Smooth muscle cell (in vitro differentiated cells): ENCODE results near the gene AHCYL2. TPM values are rescaled to one million over a fixed set of nuclear protein-coding genes. Genes with fewer than 3 reads are reported as not detected.

ENCODE experiments used
- DNase-seq: peaks from one replicate; lab custom pipeline; 2025; ENCODE audit not compliant: unreplicated experiment; lab: John Stamatoyannopoulos, UW
- H2AFZ ChIP-seq: fragments of 200-600 bp; sonication (generic); 2 replicates; pipeline ENCODE4 v1.6.0; 2016; ENCODE audit warnings: antibody characterized with exemption, low read depth, mild to moderate bottlenecking
- H3F3A ChIP-seq: fragments of 200-600 bp; sonication (generic); 2 replicates; pipeline ENCODE4 v1.6.0; 2017; ENCODE audit warnings: antibody characterized with exemption, low read depth
- H3K27ac ChIP-seq: fragments of 200-600 bp; sonication (generic); 2 replicates; pipeline ENCODE4 v1.5.1; 2016; ENCODE audit warnings: low read depth, mild to moderate bottlenecking
- H3K27me3 ChIP-seq: fragments of 200-600 bp; sonication (generic); 2 replicates; pipeline ENCODE4 v1.6.1; 2016; ENCODE audit warnings: low read depth, mild to moderate bottlenecking
- H3K36me3 ChIP-seq: fragments of 200-600 bp; sonication (generic); 2 replicates; pipeline ENCODE4 v1.5.1; 2016; ENCODE audit warnings: low read depth
- H3K4me1 ChIP-seq: fragments of 200-600 bp; sonication (generic); 2 replicates; pipeline ENCODE4 v1.5.1; 2016; ENCODE audit warnings: low read depth
- H3K4me2 ChIP-seq: fragments of 200-600 bp; sonication (generic); 2 replicates; pipeline ENCODE4 v1.6.0; 2016; ENCODE audit warnings: mild to moderate bottlenecking
- H3K4me3 ChIP-seq: fragments of 200-600 bp; sonication (generic); 2 replicates; pipeline ENCODE4 v1.5.1; 2016; ENCODE audit warnings: mild to moderate bottlenecking
- H3K79me2 ChIP-seq: fragments of 200-600 bp; sonication (generic); 2 replicates; pipeline ENCODE4 v1.6.0; 2016; ENCODE audit warnings: low read depth, mild to moderate bottlenecking
- H3K9ac ChIP-seq: fragments of 200-600 bp; sonication (generic); 2 replicates; pipeline ENCODE4 v1.6.0; 2016; ENCODE audit warnings: low read depth
- H3K9me3 ChIP-seq: fragments of 200-600 bp; sonication (generic); replicated peaks from 2 replicates; pipeline ENCODE4 v1.5.1; 2016; ENCODE audit warnings: low read depth
- H4K20me1 ChIP-seq: fragments of 200-600 bp; sonication (generic); 2 replicates; pipeline ENCODE4 v1.6.0; 2016; ENCODE audit warnings: low read depth
- WGBS: methylation state at CpG from one replicate; pipeline ENCODE4 v1.1.7; 2016; ENCODE audit warnings: low lambda C conversion rate; 5-methylcytosine and 5-hydroxymethylcytosine counted together
- polyA plus RNA-seq: library from polyadenylated mRNA; unstranded; fragments of >200 nt; fragmentation: Nextera tagmentation; extraction: Ambion mirVana; gene quantifications from 2 replicates; pipeline ENCODE4 v1.2.1, GENCODE V29; 2016
- total RNA-seq: library from RNA; depleted of rRNA; stranded (reverse); fragments of >200 nt; gene quantifications from 2 replicates; pipeline ENCODE4 v1.2.3, GENCODE V29; 2014
- TF ChIP-seq, protein P1 (sequence below): fragments of 200-600 bp; sonication (generic); IDR thresholded peaks from 2 replicates; pipeline ENCODE4 v1.5.1; 2017; ENCODE audit warnings: borderline replicate concordance, mild to moderate bottlenecking, antibody characterized with exemption; ENCODE audit not compliant: insufficient read depth, poor library complexity, severe bottlenecking

Gene AHCYL2
- total and polyA plus RNA-seq, 2 experiments from 2014 or later: 6.3 to 7.3 TPM

DNA sequence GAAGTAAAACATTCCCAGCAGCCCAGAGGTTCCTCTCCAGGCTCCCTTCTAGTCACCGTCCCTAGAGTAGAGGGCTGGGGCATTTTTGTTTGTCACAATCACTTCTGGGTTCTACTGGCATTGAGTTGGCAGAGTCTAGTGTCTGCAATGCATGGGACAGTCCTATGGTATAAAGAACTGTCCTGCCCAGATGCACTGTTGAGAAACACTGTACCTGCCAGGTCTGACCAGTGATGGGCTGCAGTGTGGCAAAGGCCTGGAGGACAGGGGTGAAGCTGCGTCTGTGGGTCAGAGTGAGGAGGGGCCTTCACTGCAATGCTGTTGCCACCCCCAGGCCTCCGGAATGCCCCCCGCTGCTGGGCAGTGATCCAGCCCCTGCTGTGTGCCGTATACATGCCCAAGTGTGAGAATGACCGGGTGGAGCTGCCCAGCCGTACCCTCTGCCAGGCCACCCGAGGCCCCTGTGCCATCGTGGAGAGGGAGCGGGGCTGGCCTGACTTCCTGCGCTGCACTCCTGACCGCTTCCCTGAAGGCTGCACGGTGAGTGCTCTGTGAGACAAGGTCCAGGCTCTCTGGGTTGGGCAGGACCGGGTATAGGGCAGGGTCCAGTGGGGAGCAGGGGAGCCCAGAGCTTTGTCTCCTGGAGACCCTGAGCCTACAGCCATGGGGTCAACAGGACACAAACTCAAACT, 21.6 kb upstream of the AHCYL2 start:
- TF ChIP-seq, protein P1, sequence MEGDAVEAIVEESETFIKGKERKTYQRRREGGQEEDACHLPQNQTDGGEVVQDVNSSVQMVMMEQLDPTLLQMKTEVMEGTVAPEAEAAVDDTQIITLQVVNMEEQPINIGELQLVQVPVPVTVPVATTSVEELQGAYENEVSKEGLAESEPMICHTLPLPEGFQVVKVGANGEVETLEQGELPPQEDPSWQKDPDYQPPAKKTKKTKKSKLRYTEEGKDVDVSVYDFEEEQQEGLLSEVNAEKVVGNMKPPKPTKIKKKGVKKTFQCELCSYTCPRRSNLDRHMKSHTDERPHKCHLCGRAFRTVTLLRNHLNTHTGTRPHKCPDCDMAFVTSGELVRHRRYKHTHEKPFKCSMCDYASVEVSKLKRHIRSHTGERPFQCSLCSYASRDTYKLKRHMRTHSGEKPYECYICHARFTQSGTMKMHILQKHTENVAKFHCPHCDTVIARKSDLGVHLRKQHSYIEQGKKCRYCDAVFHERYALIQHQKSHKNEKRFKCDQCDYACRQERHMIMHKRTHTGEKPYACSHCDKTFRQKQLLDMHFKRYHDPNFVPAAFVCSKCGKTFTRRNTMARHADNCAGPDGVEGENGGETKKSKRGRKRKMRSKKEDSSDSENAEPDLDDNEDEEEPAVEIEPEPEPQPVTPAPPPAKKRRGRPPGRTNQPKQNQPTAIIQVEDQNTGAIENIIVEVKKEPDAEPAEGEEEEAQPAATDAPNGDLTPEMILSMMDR: no peak
- peaks cover 46% of the 10 kb centered on the region for H4K20me1 ChIP-seq
- peaks cover 7% of the 10 kb centered on the region for H3K79me2 ChIP-seq
- H3K4me2 ChIP-seq: no peak overlapping the region
- no peaks in the 10 kb centered on the region for H3K4me1 ChIP-seq
- no peaks in the 10 kb centered on the region for H3K27me3 ChIP-seq
- 92% methylated on average over 14 of the region's 14 CpGs for WGBS
- no peak overlapping the region for H3K4me3 ChIP-seq
- no peaks in the 10 kb centered on the region for H3F3A ChIP-seq
- no peak overlapping the region for H3K27ac ChIP-seq
- no peaks in the 10 kb centered on the region for H3K9me3 ChIP-seq
- no peak for DNase-seq
- no peaks in the 10 kb centered on the region for H3K36me3 ChIP-seq
- no peak overlapping the region for H3K9ac ChIP-seq
- H2AFZ ChIP-seq: no peak overlapping the region

DNA sequence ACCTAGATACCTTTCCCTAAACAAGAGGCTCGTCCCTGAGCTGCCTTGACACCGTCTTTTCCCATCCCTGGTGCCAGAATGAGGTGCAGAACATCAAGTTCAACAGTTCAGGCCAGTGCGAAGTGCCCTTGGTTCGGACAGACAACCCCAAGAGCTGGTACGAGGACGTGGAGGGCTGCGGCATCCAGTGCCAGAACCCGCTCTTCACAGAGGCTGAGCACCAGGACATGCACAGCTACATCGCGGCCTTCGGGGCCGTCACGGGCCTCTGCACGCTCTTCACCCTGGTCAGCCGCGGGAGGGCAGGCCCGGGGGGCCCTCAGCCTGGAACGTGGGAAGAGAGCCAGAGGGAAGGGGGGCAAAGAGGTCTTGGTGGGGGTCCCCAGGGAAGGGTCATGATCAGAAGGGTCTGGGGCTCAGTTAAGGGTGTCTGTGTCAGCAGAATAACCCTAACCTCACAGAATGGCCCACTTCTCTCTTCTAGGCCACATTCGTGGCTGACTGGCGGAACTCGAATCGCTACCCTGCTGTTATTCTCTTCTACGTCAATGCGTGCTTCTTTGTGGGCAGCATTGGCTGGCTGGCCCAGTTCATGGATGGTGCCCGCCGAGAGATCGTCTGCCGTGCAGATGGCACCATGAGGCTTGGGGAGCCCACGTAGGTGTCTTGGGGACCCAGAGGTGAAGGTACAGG, 19.6 kb upstream of the AHCYL2 start:
- no peak overlapping the region for H3K4me3 ChIP-seq
- H4K20me1 ChIP-seq: peaks cover 31% of the 10 kb centered on the region
- TF ChIP-seq, protein P1: no peak
- no peaks in the 10 kb centered on the region for H3K9me3 ChIP-seq
- no peaks in the 10 kb centered on the region for H3K36me3 ChIP-seq
- H3K79me2 ChIP-seq: no peaks in the 10 kb centered on the region
- WGBS: 96% methylated on average over 29 of the region's 29 CpGs
- no peaks in the 10 kb centered on the region for H3K4me1 ChIP-seq
- H3F3A ChIP-seq: no peaks in the 10 kb centered on the region
- no peak for DNase-seq
- H3K4me2 ChIP-seq: no peak overlapping the region
- no peak overlapping the region for H3K9ac ChIP-seq
- H2AFZ ChIP-seq: no peak overlapping the region
- no peaks in the 10 kb centered on the region for H3K27me3 ChIP-seq
- H3K27ac ChIP-seq: no peak overlapping the region

DNA sequence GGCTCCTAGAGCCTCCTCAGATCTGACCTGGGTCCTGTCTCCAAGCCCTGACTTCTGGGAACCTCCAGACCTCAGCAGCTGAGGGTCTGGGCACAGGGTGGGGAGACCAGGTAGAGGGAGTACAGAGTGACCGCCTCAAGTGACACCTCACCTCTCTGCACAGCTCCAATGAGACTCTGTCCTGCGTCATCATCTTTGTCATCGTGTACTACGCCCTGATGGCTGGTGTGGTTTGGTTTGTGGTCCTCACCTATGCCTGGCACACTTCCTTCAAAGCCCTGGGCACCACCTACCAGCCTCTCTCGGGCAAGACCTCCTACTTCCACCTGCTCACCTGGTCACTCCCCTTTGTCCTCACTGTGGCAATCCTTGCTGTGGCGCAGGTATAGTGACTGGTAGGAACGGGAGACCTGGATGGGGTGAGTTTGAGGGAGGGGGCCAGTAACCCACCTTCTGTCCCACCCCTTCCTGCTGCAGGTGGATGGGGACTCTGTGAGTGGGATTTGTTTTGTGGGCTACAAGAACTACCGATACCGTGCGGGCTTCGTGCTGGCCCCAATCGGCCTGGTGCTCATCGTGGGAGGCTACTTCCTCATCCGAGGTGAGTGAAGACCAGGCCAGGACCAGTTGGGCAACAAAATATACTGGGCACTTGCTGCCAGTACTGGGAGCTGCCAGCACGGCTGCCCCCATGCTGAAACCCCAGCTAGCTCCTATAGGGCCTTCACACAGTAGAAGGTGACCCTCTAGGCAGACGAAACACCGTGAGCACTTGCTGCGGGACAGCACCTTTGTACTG, 18.6 kb upstream of the AHCYL2 start:
- H3K36me3 ChIP-seq: no peaks in the 10 kb centered on the region
- TF ChIP-seq, protein P1: no peak
- H3K4me2 ChIP-seq: no peak overlapping the region
- no peaks in the 10 kb centered on the region for H3K27me3 ChIP-seq
- H3K4me1 ChIP-seq: no peaks in the 10 kb centered on the region
- no peak overlapping the region for H3K27ac ChIP-seq
- no peak for DNase-seq
- H3K79me2 ChIP-seq: no peaks in the 10 kb centered on the region
- H2AFZ ChIP-seq: no peak overlapping the region
- H3K4me3 ChIP-seq: no peak overlapping the region
- no peak overlapping the region for H3K9ac ChIP-seq
- H3K9me3 ChIP-seq: no peaks in the 10 kb centered on the region
- 98% methylated on average over 18 of the region's 18 CpGs for WGBS
- peaks cover 30% of the 10 kb centered on the region for H4K20me1 ChIP-seq
- no peaks in the 10 kb centered on the region for H3F3A ChIP-seq
